Bronchial epithelial cell (primary cell): ENCODE results near the gene HRH2. TPM values are rescaled to one million over a fixed set of nuclear protein-coding genes. Genes with fewer than 3 reads are reported as not detected.

Source experiments
- DNase-seq: peaks from one replicate; pipeline ENCODE4 v3.0.0-alpha.2; 2010; ENCODE audit warnings: low read depth
- FAIRE-seq: peaks from 2 replicates; lab custom pipeline; 2011; peaks lifted over from hg19 to GRCh38; lab: Jason Lieb, UNC
- H3K27me3 ChIP-seq: 2 replicates; pipeline ENCODE4 v1.5.1; 2011; ENCODE audit warnings: low read length; ENCODE audit not compliant: control insufficient read depth, insufficient read depth
- H3K36me3 ChIP-seq: 2 replicates; pipeline ENCODE4 v1.5.1; 2011; ENCODE audit warnings: low read length; ENCODE audit not compliant: control insufficient read depth, insufficient read depth
- H3K4me3 ChIP-seq: 2 replicates; pipeline ENCODE4 v1.5.1; 2011; ENCODE audit warnings: mild to moderate bottlenecking, low read depth, low read length, control low read depth
- total RNA-seq: library from RNA; depleted of rRNA; stranded (reverse); fragments of >200 nt; gene quantifications from 2 replicates; pipeline ENCODE4 v1.2.1, GENCODE V29; 2014
- TF ChIP-seq, protein P1 (sequence below): IDR thresholded peaks from 2 replicates; pipeline ENCODE4 v1.5.1; 2011; ENCODE audit warnings: mild to moderate bottlenecking, moderate library complexity, low read length, control low read depth, inconsistent platforms; ENCODE audit not compliant: insufficient read depth, severe bottlenecking

HRH2 gene
- total RNA-seq, 1 donor from 2014 or later, result not detected

DNA sequence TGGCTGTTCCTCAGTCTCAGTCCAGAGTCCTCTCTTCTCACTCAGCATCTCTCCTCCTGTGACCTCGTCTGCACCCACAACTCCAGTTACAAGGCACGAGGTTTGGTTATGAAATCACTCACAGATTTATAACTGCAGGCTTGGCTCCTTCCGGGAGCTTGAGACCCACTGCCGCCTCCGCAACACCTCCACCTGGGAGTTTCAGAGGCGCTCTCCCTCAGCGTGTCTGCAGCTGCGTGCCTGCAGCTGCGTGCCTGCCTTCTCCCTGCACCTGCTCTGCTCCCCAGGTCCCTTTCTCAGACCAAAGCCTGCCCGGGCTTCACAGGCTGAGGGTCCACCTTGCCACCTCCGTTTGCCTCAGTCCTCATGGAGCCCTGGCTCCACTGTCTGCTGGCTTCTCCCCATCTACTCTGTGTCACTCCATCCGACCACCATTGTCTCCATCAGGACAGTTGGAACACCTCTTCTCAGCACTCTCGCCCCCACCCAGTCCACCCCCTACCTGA lies 51.5 kb downstream of the HRH2 start:
- DNase-seq (no peak), FAIRE-seq (no peak)
- TF ChIP-seq, protein P1, sequence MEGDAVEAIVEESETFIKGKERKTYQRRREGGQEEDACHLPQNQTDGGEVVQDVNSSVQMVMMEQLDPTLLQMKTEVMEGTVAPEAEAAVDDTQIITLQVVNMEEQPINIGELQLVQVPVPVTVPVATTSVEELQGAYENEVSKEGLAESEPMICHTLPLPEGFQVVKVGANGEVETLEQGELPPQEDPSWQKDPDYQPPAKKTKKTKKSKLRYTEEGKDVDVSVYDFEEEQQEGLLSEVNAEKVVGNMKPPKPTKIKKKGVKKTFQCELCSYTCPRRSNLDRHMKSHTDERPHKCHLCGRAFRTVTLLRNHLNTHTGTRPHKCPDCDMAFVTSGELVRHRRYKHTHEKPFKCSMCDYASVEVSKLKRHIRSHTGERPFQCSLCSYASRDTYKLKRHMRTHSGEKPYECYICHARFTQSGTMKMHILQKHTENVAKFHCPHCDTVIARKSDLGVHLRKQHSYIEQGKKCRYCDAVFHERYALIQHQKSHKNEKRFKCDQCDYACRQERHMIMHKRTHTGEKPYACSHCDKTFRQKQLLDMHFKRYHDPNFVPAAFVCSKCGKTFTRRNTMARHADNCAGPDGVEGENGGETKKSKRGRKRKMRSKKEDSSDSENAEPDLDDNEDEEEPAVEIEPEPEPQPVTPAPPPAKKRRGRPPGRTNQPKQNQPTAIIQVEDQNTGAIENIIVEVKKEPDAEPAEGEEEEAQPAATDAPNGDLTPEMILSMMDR, result no peak
- no peaks in the 10 kb centered on the region for H3K27me3 ChIP-seq
- no peak overlapping the region for H3K4me3 ChIP-seq
- H3K36me3 ChIP-seq, result no peaks in the 10 kb centered on the region

DNA sequence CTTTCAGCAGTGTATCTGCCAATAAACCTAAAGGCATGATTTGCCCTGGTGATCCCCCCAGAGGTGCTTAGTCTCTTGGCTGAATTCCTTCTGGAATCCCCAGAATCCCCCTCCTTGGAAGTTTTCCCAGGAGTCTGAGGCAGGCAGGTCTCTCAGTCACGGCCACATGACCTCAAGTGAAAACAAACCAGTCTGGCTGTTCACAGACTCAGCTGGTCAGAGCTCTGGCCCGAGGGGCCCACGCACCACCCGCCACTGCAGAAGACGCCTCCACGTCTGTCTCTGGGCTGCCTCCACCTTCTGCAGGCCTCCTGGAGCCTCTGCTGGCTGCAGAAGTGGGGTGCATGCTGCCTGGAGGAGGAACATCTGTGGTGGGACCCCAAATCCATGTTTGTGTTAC lies 52.5 kb downstream of the HRH2 start:
- TF ChIP-seq, protein P1, result no peak
- FAIRE-seq, result no peak
- no peaks in the 10 kb centered on the region for H3K36me3 ChIP-seq
- no peak overlapping the region for H3K4me3 ChIP-seq
- no peak for DNase-seq
- no peaks in the 10 kb centered on the region for H3K27me3 ChIP-seq

DNA sequence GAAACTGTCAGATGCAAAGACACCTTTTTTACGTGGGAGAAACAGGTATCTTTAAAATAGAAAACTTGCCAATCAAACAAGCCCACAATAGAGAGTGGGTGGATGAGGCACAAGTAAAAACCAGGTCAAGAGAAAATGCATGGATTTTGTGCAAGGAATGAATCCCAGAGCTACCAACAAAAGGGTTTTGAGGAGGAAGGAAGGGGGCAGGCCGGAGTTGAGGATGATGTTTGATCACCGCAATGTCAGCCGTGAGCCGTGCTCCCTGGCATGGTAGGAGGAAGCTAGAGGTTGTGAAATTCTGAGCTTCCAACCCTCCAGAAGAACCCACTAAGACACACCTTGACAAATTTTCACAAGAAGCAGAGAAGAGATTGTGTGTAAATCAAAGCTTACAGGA lies 53.2 kb downstream of the HRH2 start:
- TF ChIP-seq, protein P1, result no peak
- DNase-seq, result no peak
- no peak overlapping the region for H3K4me3 ChIP-seq
- H3K36me3 ChIP-seq, result no peaks in the 10 kb centered on the region
- FAIRE-seq, result no peak
- no peaks in the 10 kb centered on the region for H3K27me3 ChIP-seq

DNA sequence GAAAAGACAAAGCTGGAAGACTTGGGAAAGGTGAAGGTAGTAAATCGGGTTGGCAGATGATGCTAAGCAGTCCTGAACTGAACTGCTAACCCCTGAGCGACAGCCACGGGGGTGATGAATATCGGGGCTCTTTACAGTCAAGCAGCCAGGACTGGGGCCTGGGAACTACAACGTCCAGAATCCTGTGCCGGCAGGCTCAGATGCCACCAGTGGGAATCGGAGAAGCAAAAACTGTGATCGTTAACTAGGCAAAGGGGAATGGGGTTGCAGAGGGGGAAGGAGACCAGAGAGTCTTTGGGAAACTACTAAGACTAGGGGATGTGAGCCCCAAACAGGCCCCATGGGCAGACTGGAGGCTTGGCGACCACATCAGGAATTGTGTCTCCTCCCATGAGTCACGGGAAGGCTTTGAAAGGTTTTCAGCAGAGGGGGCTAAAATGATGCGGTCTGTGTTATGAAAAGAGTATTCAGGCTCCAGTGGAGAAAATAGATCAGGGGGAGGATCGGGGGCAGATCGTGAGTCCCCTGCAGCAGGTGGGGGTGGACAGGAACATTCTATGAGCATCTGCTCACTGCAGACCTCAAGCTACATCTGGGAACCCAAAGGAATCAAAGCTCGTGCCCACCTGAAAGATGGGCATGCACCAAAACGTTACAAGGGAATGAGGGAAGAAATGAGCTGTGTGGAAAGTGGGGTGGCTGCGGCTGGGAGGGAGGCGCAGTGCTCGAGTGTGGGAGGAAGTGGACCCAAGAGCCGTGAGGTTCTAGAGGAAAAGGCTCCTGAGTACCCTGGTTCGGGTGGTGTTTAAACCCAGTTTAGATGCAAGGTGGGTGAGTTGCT lies 53.8 kb downstream of the HRH2 start:
- TF ChIP-seq, protein P1, result no peak
- no peak for DNase-seq
- Histone ChIP-seq H3K36me3 (no peaks in the 10 kb centered on the region), H3K4me3 (no peak overlapping the region), H3K27me3 (no peaks in the 10 kb centered on the region)
- FAIRE-seq, result no peak

DNA sequence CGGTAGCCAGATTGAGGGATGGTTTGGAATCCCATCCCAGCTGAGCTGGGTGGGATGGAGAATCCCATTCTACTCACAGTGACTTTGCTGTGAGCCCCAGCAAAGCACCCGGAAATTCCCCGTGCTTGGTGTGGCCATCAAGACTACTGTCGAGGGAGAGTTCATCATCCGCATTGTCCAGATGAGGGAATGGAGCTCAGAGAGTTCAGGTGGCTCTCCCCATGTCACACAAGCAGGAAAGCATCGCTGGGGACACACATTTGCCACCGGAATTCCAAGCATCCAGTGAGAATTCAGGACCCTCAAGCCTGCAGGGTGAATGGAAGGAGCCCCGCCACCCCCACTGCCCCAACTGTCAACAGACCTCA lies 54.4 kb downstream of the HRH2 start:
- TF ChIP-seq, protein P1, result no peak

More for the DNA sequence above, 54.4 kb downstream of the HRH2 start:
- Histone ChIP-seq H3K4me3 (no peak overlapping the region), H3K27me3 (no peaks in the 10 kb centered on the region), H3K36me3 (no peaks in the 10 kb centered on the region)
- no peak for FAIRE-seq
- no peak for DNase-seq
